ENCODE measurements around the gene TNNT1. TPM values are rescaled to one million over a fixed set of nuclear protein-coding genes. Genes with fewer than 3 reads are reported as not detected.
"Not testable (repeated sequence)": the region's sequence is repeated elsewhere in the genome, so short reads cannot be mapped to it uniquely, and the experiment has no call there.

The TNNT1 gene
- total and polyA plus RNA-seq, 12 donors, result 0.36 to 11.1 (median 0.90) TPM; not detected in 4

DNA sequence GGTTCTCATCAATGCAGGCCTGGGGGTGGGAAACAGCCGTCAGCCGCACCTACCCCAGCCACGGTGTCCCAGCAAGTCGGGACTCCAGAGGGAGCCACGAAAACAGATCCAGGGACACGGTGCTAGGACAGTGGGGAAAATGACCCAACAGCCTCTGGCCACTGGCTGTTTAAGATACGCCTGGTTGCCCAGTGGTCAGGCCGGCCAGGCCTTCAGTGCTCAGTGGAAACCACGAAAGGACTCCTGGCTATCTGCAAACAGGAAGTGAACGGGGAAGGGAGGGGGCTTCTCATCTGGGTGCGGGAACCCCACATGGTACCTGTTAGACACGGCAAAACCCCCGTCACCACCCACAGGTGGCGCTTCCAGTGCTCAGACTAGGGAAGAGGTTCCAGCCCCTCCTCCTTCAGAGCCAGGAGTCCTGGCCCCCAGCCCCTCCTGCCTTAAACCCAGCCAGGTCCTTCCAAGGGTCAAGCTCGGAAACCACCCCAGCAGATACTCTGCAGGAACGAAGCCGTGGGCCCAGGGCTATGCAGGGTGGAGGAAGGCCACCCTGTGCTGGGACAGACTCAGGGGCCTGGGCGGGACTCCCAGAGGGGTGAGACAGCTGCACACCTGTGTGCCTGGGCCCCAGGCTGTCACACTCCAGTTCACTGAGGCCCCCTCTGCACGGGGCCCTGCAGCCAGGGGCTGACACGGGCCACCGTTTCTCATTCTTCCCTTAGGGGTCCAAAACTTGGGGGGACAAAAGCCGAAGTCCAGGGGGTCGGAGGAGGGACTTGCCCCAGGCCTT, 36.0 kb downstream of the TNNT1 start:
- Histone ChIP-seq H3K4me1 (replicated peaks in 1 of 2) (peaks cover 15 to 31% of the 10 kb centered on the region in 2 donors), H3K4me3 (no peak overlapping the region), H3K9me3 (replicated peaks in 1 of 3) (no peaks in the 10 kb centered on the region), H3K36me3 (replicated peaks in 1 of 2) (peaks cover 0 to 14% of the 10 kb centered on the region in 2 donors), H3K27me3 (no peaks in the 10 kb centered on the region), H3K27ac (peak overlapping the region in 4 of 5 donors; percentile 21 to 67 (median 43))
- intact Hi-C loops (cut with DNase I), result no loop called here
- 76 to 92% (median 84%) methylated on average over 14 to 23 of the region's 23 CpGs for WGBS, 4 donors
- no peak for DNase-seq
- TF ChIP-seq, protein P1, sequence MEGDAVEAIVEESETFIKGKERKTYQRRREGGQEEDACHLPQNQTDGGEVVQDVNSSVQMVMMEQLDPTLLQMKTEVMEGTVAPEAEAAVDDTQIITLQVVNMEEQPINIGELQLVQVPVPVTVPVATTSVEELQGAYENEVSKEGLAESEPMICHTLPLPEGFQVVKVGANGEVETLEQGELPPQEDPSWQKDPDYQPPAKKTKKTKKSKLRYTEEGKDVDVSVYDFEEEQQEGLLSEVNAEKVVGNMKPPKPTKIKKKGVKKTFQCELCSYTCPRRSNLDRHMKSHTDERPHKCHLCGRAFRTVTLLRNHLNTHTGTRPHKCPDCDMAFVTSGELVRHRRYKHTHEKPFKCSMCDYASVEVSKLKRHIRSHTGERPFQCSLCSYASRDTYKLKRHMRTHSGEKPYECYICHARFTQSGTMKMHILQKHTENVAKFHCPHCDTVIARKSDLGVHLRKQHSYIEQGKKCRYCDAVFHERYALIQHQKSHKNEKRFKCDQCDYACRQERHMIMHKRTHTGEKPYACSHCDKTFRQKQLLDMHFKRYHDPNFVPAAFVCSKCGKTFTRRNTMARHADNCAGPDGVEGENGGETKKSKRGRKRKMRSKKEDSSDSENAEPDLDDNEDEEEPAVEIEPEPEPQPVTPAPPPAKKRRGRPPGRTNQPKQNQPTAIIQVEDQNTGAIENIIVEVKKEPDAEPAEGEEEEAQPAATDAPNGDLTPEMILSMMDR (IDR thresholded peaks at IDR 0.05), result no peak
- no peak for TF ChIP-seq POLR2A (IDR thresholded peaks at IDR 0.05)

DNA sequence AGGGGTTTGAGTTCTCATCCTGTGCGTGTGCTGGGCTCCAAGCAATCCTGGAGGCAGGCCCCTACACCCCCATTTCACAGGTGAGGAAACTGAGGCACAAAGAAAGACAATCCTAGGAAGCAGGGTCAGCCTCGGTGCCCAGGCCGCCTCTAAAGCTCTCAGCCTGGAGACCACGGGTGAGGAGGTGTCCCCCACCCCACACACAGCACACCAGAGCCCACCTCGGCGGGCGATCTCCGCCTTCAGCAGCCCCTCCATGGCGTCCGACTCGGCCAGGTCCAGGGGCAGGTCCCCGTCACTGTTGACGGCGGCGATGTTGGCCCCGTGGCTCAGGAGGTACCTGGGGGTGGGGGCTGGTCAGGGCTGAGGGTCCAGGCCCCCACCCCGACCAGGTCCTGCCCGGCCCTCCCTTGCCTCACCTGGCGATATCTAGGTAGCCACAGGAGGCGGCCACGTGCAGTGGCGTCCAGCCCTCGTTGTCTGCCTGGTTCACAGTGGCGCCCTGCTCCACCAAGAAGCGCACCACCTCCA, 36.7 kb downstream of the TNNT1 start:
- Histone ChIP-seq H3K9me3 (replicated peaks in 1 of 3) (no peaks in the 10 kb centered on the region), H3K27ac (peak overlapping the region in 1 of 5 donors; percentile 60), H3K4me3 (no peak overlapping the region), H3K36me3 (replicated peaks in 1 of 2) (peaks cover 0 to 14% of the 10 kb centered on the region in 2 donors), H3K4me1 (replicated peaks in 1 of 2) (peaks cover 15 to 31% of the 10 kb centered on the region in 2 donors), H3K27me3 (no peaks in the 10 kb centered on the region)
- intact Hi-C loops (cut with DNase I), result no loop called here
- WGBS, 4 donors, result 93 to 100% (median 94%) methylated on average over 1 to 25 of the region's 25 CpGs
- DNase-seq, result no peak
- TF ChIP-seq, protein P1 (IDR thresholded peaks at IDR 0.05), result no peak
- no peak for TF ChIP-seq POLR2A (IDR thresholded peaks at IDR 0.05)

DNA sequence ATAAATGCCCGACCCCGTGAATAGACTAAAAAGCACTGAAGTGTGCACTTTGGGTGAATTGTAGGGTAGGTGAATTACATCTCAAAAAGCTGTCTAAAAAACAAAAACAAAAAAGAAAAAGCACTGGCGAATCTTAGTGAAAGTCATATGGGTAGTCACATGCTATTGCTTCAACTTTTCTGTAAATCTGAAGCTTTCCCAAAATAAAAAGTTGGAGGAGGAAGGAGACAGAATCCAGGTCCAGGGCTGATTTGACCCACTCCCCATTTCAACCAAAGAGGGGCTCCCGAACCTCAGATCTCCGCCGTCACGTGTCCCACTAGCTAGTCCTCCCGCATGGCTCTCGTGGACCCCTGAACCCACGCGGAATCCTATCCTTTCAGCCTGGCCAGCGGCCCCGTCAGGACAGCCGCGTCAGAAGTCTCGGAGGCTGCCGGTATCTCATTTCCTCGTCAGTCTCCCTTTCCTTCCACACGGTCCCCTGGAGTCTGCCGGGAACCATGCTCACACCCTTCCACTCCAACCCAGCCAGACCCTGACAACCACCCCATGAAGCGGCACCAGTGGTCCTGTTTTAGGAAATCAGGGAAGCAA, 37.7 kb downstream of the TNNT1 start:
- H3K36me3 ChIP-seq (replicated peaks in 1 of 2), result peaks cover 0 to 14% of the 10 kb centered on the region in 2 donors
- H3K27me3 ChIP-seq, result no peaks in the 10 kb centered on the region
- WGBS, 4 donors, result 78 to 89% (median 87%) methylated on average over 11 to 21 of the region's 21 CpGs
- TF ChIP-seq, protein P1 (IDR thresholded peaks at IDR 0.05), result no peak
- TF ChIP-seq POLR2A (IDR thresholded peaks at IDR 0.05), result no peak
- H3K4me1 ChIP-seq (replicated peaks in 1 of 2), result peaks cover 13 to 26% of the 10 kb centered on the region in 2 donors
- no peak overlapping the region for H3K27ac ChIP-seq
- intact Hi-C loops (cut with DNase I), result no loop called here
- H3K9me3 ChIP-seq (replicated peaks in 1 of 3), result no peaks in the 10 kb centered on the region
- no peak for DNase-seq
- no peak overlapping the region for H3K4me3 ChIP-seq

DNA sequence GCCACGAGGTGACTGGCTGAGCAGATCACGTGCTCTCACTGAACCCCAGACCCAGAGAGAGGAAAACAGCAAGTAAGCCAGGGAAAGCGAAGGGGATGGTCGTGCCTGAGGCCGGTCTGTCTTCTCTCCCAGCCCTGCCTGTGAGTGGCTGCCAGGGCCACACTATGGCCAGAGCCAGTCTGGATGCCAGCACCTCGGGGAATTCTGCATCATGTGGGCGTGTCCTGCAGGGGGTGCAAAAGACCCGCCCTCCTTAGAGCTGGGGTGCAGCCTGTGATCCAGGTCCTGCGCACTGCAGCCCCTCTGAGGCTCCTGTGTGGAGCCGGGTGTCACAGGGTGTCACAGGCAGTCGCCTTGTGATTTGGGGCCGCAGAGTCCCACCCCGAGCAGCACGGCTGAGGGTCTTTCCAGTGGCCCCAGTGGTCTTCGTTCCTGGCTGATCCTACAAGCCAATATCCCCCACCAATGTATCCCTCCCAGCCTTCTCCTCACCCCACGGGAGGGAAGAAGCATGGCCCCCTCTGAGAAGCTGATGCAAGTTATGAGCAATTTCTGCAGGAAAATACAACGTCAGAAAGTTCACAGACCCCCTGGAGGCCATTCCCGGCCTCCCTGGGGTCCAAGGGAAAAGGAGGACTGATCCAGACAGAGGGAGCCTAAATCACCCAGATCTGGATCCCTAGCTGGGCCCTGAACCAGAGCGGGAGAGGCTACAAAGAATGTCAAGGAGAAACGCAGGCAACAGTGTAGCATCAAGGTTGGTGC, 39.3 kb downstream of the TNNT1 start:
- no peak overlapping the region for H3K27ac ChIP-seq
- H3K36me3 ChIP-seq (replicated peaks in 1 of 2), result peaks cover 0 to 18% of the 10 kb centered on the region in 2 donors
- intact Hi-C loops (cut with DNase I), result no loop called here
- H3K27me3 ChIP-seq, result no peaks in the 10 kb centered on the region
- 81 to 90% (median 87%) methylated on average over 8 to 20 of the region's 20 CpGs for WGBS, 4 donors
- peaks cover 5 to 10% of the 10 kb centered on the region in 2 donors for H3K4me1 ChIP-seq (replicated peaks in 1 of 2)
- no peak overlapping the region for H3K4me3 ChIP-seq
- no peak for DNase-seq
- TF ChIP-seq, protein P1 (IDR thresholded peaks at IDR 0.05), result no peak
- no peak for TF ChIP-seq POLR2A (IDR thresholded peaks at IDR 0.05)
- H3K9me3 ChIP-seq (replicated peaks in 1 of 3), result no peaks in the 10 kb centered on the region

DNA sequence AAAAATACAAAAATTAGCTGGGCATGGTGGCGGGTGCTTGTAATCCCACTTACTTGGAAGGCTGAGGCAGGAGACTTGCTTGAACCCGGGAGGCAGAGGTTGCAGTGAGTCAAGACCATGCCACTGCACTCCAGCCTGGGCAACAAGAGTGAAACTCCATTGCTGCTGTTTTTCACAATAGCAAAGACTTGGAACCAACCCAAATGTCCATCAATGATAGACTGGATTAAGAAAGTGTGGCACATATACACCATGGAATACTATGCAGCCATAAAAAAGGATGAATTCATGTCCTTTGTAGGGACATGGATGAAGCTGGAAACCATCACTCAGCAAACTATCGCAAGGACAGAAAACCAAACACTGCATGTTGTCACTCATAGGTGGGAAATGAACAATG, 41.8 kb downstream of the TNNT1 start:
- H3K36me3 ChIP-seq (replicated peaks in 1 of 2), result peaks cover 0 to 26% of the 10 kb centered on the region in 2 donors
- H3K9me3 ChIP-seq (replicated peaks in 1 of 3); DNase-seq; H3K4me3 ChIP-seq; H3K27me3 ChIP-seq; H3K4me1 ChIP-seq (replicated peaks in 1 of 2); H3K27ac ChIP-seq; intact Hi-C loops (cut with DNase I): not testable (repeated sequence)
- WGBS, 4 donors, result 92 to 97% (median 94%) methylated on average over 2 to 3 of the region's 3 CpGs

All from adrenal gland (tissue), 12 donors.